ENCODE data around the gene POLR1A.

GRCh38 chr2:85989288-85989865, 116.3 kb downstream of the POLR1A start:
- no peak for TF ChIP-seq CTCF (IDR thresholded peaks at IDR 0.05)
- no peak for TF ChIP-seq POLR2A (IDR thresholded peaks at IDR 0.05)
